K562 (cell line): ENCODE measurements around the gene MAN1A1. TPM values are rescaled to one million over a fixed set of nuclear protein-coding genes. Genes with fewer than 3 reads are reported as not detected.

ENCODE experiments used
- CGGBP1 ChIP-seq: fragments of 250-450 bp; sonication (Bioruptor Pico); IDR thresholded peaks from 2 replicates; pipeline ENCODE4 v1.9.0; 2021; ENCODE audit warnings: mild to moderate bottlenecking
- GTF2E2 ChIP-seq: fragments of 200-800 bp; sonication (Bioruptor generic); IDR thresholded peaks from 2 replicates; pipeline ENCODE4 v1.6.1; 2016; ENCODE audit warnings: missing genetic modification characterization, missing compliant biosample characterization
- HMG20A ChIP-seq: fragments of 450-650 bp; formaldehyde crosslinking; conservative IDR thresholded peaks from 2 replicates; pipeline ENCODE4 v1.4.0; 2020; ENCODE audit warnings: mild to moderate bottlenecking, mixed read lengths
- MAFK ChIP-seq: IDR thresholded peaks from 2 replicates; pipeline ENCODE4 v1.6.1; 2011; ENCODE audit warnings: low read length, improper control_type of control experiment
- NFXL1 ChIP-seq: fragments of 450-650 bp; formaldehyde crosslinking; IDR thresholded peaks from 2 replicates; pipeline ENCODE4 v1.4.0; 2021; ENCODE audit warnings: mild to moderate bottlenecking
- PYGO2 ChIP-seq: fragments of 450-650 bp; IDR thresholded peaks from 2 replicates; pipeline ENCODE4 v1.6.1; 2016; ENCODE audit warnings: mild to moderate bottlenecking, missing genetic modification characterization, moderate library complexity, missing compliant biosample characterization
- SETDB1 ChIP-seq: IDR thresholded peaks from one replicate; pipeline ENCODE4 v1.6.1; 2012; ENCODE audit warnings: low read length, control low read depth, inconsistent platforms
- XRCC3 ChIP-seq: fragments of 450-650 bp; IDR thresholded peaks from 2 replicates; pipeline ENCODE4 v1.6.1; 2017; ENCODE audit warnings: mild to moderate bottlenecking, moderate library complexity
- ZBTB7A ChIP-seq: IDR thresholded peaks from 2 replicates; pipeline ENCODE4 v1.6.1; 2011; ENCODE audit warnings: low read depth, mild to moderate bottlenecking, low read length, moderate library complexity, borderline replicate concordance; ENCODE audit not compliant: control insufficient read depth
- ZEB2 ChIP-seq: fragments of 450-650 bp; IDR thresholded peaks from 2 replicates; pipeline ENCODE4 v1.6.1; 2016
- ZNF133 ChIP-seq: fragments of 250-450 bp; sonication (Bioruptor Pico); IDR thresholded peaks from 2 replicates; pipeline ENCODE4 v1.4.0; 2020; ENCODE audit warnings: mild to moderate bottlenecking
- ZNF780A ChIP-seq: fragments of 250-450 bp; sonication (Bioruptor Pico); IDR thresholded peaks from 2 replicates; pipeline ENCODE4 v1.5.0; 2021; ENCODE audit warnings: mild to moderate bottlenecking
- polyA plus RNA-seq, 8 experiments: library from polyadenylated mRNA; depleted of rRNA in 4 of 8; stranded (reverse) in 5 of 8; unstranded in 3 of 8; fragments of >200 nt; fragmentation: Nextera tagmentation in 2 of 8; fragmentation: Illumina TruSeq in 1 of 8; extraction: Ambion mirVana in 2 of 8; extraction: Trizol in 1 of 8; gene quantifications; 2 replicates each; pipeline versions ENCODE4 v1.2.1 to v1.2.3, GENCODE V29; 2011 to 2014; ENCODE audit warnings: inconsistent platforms in 1 of 8, missing spikeins in 1 of 8
- total RNA-seq, 7 experiments: library from RNA; depleted of rRNA in 6 of 7; stranded (reverse); fragments of >200 nt in 6 of 7; fragmentation: Illumina TruSeq in 2 of 7; extraction: Trizol in 2 of 7; gene quantifications; 2 replicates each; pipeline versions ENCODE4 v1.2.1 to v1.2.3, GENCODE V29; 2011 to 2021; ENCODE audit warnings: low replicate concordance in 1 of 7
- TF ChIP-seq, protein P1 (sequence below): IDR thresholded peaks from 2 replicates; pipeline ENCODE4 v1.6.1; 2016; ENCODE audit warnings: missing genetic modification characterization, missing compliant biosample characterization
- TF ChIP-seq, protein P2 (sequence below): fragments of 250-450 bp; sonication (Bioruptor Pico); IDR thresholded peaks from 2 replicates; pipeline ENCODE4 v1.8.0; 2021; ENCODE audit warnings: moderate library complexity, mild to moderate bottlenecking, inconsistent platforms
- TF ChIP-seq, protein P3 (sequence below): fragments of 200-800 bp; sonication (Bioruptor generic); IDR thresholded peaks from 2 replicates; pipeline ENCODE4 v1.6.1; 2017; ENCODE audit warnings: missing genetic modification characterization, missing compliant biosample characterization

MAN1A1 gene
- total and polyA plus RNA-seq, 9 of the 15 experiments (the other 6 are each of a cell fraction or from before 2014, with no cell fraction given): 24.5 to 78.4 (median 59.7) TPM

- TF ChIP-seq, protein P1, sequence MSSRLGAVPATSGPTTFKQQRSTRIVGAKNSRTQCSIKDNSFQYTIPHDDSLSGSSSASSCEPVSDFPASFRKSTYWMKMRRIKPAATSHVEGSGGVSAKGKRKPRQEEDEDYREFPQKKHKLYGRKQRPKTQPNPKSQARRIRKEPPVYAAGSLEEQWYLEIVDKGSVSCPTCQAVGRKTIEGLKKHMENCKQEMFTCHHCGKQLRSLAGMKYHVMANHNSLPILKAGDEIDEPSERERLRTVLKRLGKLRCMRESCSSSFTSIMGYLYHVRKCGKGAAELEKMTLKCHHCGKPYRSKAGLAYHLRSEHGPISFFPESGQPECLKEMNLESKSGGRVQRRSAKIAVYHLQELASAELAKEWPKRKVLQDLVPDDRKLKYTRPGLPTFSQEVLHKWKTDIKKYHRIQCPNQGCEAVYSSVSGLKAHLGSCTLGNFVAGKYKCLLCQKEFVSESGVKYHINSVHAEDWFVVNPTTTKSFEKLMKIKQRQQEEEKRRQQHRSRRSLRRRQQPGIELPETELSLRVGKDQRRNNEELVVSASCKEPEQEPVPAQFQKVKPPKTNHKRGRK (tag): no peak
- peak; percentile 82 for TF ChIP-seq ZEB2
- TF ChIP-seq XRCC3: no peak
- TF ChIP-seq ZNF780A (CRISPR knock-in tag): no peak
- TF ChIP-seq CGGBP1 (CRISPR knock-in tag): no peak
- no peak for TF ChIP-seq NFXL1
- peak; percentile 86; the same call in 1 of the 2 replicates for TF ChIP-seq GTF2E2 (tag)
- TF ChIP-seq ZBTB7A: peak; percentile 70
- no peak for TF ChIP-seq MAFK
- TF ChIP-seq HMG20A: no peak
- TF ChIP-seq, protein P2, sequence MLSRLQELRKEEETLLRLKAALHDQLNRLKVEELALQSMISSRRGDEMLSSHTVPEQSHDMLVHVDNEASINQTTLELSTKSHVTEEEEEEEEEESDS (CRISPR knock-in tag): no peak
- no peak for TF ChIP-seq ZNF133 (CRISPR knock-in tag)
- no peak for TF ChIP-seq PYGO2 (tag)
- TF ChIP-seq SETDB1: no peak
- TF ChIP-seq, protein P3, sequence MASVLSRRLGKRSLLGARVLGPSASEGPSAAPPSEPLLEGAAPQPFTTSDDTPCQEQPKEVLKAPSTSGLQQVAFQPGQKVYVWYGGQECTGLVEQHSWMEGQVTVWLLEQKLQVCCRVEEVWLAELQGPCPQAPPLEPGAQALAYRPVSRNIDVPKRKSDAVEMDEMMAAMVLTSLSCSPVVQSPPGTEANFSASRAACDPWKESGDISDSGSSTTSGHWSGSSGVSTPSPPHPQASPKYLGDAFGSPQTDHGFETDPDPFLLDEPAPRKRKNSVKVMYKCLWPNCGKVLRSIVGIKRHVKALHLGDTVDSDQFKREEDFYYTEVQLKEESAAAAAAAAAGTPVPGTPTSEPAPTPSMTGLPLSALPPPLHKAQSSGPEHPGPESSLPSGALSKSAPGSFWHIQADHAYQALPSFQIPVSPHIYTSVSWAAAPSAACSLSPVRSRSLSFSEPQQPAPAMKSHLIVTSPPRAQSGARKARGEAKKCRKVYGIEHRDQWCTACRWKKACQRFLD (CRISPR knock-in tag): 0 out of 2 replicates have a peak, but pooled peaks have one; percentile 25
Measured at GRCh38 chr6:119349361-119350201, at the start of gene MAN1A1 (continued).
